H1 (cell line): Measurements from ENCODE around the gene RIMS3.

Source experiments
- CBX8 ChIP-seq: fragments of 300-800, 300-1000 bp; sonication (generic); IDR thresholded peaks from 2 replicates; pipeline ENCODE4 v1.7.1; 2016; ENCODE audit warnings: low read depth, low read length, borderline replicate concordance
- EZH2 ChIP-seq: fragments of 200-600 bp; sonication (generic); IDR thresholded peaks from 2 replicates; pipeline ENCODE4 v1.7.1; 2012; ENCODE audit warnings: low read depth, mild to moderate bottlenecking, moderate library complexity, low read length, inconsistent platforms; ENCODE audit not compliant: severe bottlenecking
- POLR2A ChIP-seq, 2 experiments: IDR thresholded peaks; 1 replicate in 1 of 2; 2 replicates in 1 of 2; pipeline ENCODE4 v1.6.1; 2011; ENCODE audit warnings: low read depth in 2 of 2, low read length in 2 of 2, mild to moderate bottlenecking in 2 of 2; ENCODE audit errors: control extremely low read depth in 1 of 2
- SUZ12 ChIP-seq: fragments of 200-600 bp; sonication (generic); IDR thresholded peaks from 2 replicates; pipeline ENCODE4 v1.6.1; 2012; ENCODE audit warnings: mild to moderate bottlenecking, inconsistent platforms, low read length, moderate library complexity, mixed read lengths
- TF ChIP-seq, protein P1 (sequence below), 3 experiments: IDR thresholded peaks; 1 replicate in 2 of 3; 2 replicates in 1 of 3; pipeline versions ENCODE4 v1.5.1 to v1.6.1; 2011; ENCODE audit warnings: low read length in 3 of 3, mild to moderate bottlenecking in 3 of 3, inconsistent platforms in 2 of 3, low read depth in 1 of 3, moderate library complexity in 1 of 3; ENCODE audit not compliant: insufficient read depth in 1 of 3; ENCODE audit errors: control extremely low read depth in 1 of 3

DNA sequence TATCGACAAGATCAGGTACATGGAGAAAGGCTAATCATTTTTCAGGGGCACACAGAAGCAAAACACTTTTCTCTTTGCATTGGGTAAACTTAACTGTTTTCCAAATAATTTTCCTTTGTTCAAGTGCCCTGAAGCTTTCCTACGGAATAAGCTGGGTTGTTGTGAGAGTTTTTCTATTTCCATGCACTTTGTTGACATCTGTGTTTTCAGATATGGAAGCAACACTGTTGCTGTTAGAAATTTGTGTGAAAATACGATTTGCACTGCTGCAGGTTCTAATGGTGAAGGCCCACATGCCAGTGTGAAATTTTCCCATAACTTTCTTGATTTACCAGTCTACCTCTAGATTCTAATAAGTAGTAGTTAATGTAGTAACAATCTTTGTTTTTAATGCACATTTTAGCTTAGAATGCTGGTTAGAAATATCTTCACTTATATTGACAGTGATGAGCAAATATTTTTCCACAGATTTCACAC, 44.4 kb upstream of the RIMS3 start:
- no peak for TF ChIP-seq CBX8
- TF ChIP-seq, protein P1, sequence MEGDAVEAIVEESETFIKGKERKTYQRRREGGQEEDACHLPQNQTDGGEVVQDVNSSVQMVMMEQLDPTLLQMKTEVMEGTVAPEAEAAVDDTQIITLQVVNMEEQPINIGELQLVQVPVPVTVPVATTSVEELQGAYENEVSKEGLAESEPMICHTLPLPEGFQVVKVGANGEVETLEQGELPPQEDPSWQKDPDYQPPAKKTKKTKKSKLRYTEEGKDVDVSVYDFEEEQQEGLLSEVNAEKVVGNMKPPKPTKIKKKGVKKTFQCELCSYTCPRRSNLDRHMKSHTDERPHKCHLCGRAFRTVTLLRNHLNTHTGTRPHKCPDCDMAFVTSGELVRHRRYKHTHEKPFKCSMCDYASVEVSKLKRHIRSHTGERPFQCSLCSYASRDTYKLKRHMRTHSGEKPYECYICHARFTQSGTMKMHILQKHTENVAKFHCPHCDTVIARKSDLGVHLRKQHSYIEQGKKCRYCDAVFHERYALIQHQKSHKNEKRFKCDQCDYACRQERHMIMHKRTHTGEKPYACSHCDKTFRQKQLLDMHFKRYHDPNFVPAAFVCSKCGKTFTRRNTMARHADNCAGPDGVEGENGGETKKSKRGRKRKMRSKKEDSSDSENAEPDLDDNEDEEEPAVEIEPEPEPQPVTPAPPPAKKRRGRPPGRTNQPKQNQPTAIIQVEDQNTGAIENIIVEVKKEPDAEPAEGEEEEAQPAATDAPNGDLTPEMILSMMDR (IDR thresholded peaks at IDR 0.05; ENCODE audit: control extremely low read depth in 1 of 3, insufficient read depth in 1 of 3, low read depth in 1 of 3, low read length in 3 of 3), result no peak
- no peak; a peak in 1 of 3 replicates for TF ChIP-seq POLR2A (IDR thresholded peaks at IDR 0.05; ENCODE audit: control extremely low read depth in 1 of 2, low read depth in 2 of 2, low read length in 2 of 2)
- TF ChIP-seq EZH2, result no peak
- no peak for TF ChIP-seq SUZ12
